Osteocyte (in vitro differentiated cells): ENCODE data around the gene RSL24D1. TPM values are rescaled to one million over a fixed set of nuclear protein-coding genes. Genes with fewer than 3 reads are reported as not detected.

Experiments used
- DNase-seq: peaks from one replicate; pipeline ENCODE4 v3.0.0; 2021; ENCODE audit warnings: mixed read lengths; ENCODE audit not compliant: unreplicated experiment; ENCODE audit errors: extremely low spot score
- H3K27ac Mint-ChIP-seq: one replicate; pipeline ENCODE4 v1.8.0; 2021; ENCODE audit warnings: mild to moderate bottlenecking, mixed read lengths; ENCODE audit not compliant: unreplicated experiment
- H3K27me3 Mint-ChIP-seq: one replicate; pipeline ENCODE4 v1.8.0; 2021; ENCODE audit warnings: mixed read lengths; ENCODE audit not compliant: unreplicated experiment
- H3K36me3 Mint-ChIP-seq: one replicate; pipeline ENCODE4 v1.8.0; 2021; ENCODE audit warnings: mixed read lengths; ENCODE audit not compliant: unreplicated experiment
- H3K4me1 Mint-ChIP-seq: one replicate; pipeline ENCODE4 v1.8.0; 2021; ENCODE audit warnings: mixed read lengths; ENCODE audit not compliant: unreplicated experiment
- H3K4me3 Mint-ChIP-seq: one replicate; pipeline ENCODE4 v1.8.0; 2021; ENCODE audit warnings: mild to moderate bottlenecking, moderate library complexity, mixed read lengths; ENCODE audit not compliant: unreplicated experiment
- H3K9me3 Mint-ChIP-seq: one replicate; pipeline ENCODE4 v1.8.0; 2021; ENCODE audit warnings: mixed read lengths; ENCODE audit not compliant: unreplicated experiment
- CTCF ChIP-seq: fragments of 200-600 bp; sonication (generic); IDR thresholded peaks from 2 replicates; pipeline ENCODE4 v1.5.0; 2021; ENCODE audit warnings: antibody characterized with exemption, mild to moderate bottlenecking, moderate library complexity
- total RNA-seq: library from RNA; stranded (reverse); gene quantifications from 2 replicates; pipeline ENCODE4 v1.2.1, GENCODE V29; 2021

The RSL24D1 gene
- total RNA-seq, 1 donor from 2014 or later, result 76.2 TPM

DNA sequence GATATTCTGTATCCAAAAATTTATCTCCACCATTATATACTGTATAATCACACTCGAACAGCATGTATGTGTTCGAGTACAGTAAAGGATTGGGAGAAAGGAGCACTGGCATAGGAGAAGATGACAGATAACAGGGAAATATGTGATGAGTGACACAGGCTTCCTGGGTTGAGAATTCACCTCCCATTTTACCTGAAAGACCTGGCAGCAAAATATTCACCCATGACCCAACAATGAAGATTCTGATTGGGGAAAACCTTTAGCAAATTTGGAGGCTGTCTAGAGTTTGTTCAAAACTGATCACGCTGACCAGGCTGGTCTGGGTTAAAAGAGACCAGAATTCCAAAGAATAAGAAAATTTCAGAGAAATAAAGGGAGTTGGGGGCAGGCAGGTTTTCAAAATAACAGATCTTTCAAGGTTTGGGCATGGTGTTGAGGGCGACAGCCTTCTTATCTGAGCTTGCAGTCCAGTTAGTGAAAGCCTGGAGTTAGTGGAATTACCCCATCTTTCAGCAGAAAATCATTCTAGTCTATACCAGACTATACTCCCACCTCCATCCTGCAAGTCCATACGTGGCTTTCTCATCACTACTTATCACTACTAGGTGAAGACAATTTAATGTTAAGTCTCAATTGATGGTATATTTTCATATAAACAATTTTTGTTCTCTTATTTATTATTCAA, 42.8 kb upstream of the RSL24D1 start:
- no peak for DNase-seq
- H3K27me3 Mint-ChIP-seq, result no peaks in the 10 kb centered on the region
- no peak overlapping the region for H3K4me3 Mint-ChIP-seq
- TF ChIP-seq CTCF, result no peak
- no peaks in the 10 kb centered on the region for H3K9me3 Mint-ChIP-seq
- H3K36me3 Mint-ChIP-seq, result no peaks in the 10 kb centered on the region
- peaks cover 4% of the 10 kb centered on the region for H3K4me1 Mint-ChIP-seq
- H3K27ac Mint-ChIP-seq, result no peak overlapping the region

GRCh38 chr15:55238877-55239276, 42.1 kb upstream of the RSL24D1 start:
- Mint-ChIP-seq H3K4me3 (no peak overlapping the region), H3K27ac (no peak overlapping the region), H3K36me3 (peaks cover 2% of the 10 kb centered on the region), H3K9me3 (no peaks in the 10 kb centered on the region), H3K4me1 (peaks cover 4% of the 10 kb centered on the region), H3K27me3 (no peaks in the 10 kb centered on the region)
- TF ChIP-seq CTCF, result no peak
- DNase-seq, result no peak

- DNase-seq, result no peak
- no peak overlapping the region for H3K27ac Mint-ChIP-seq
- H3K4me1 Mint-ChIP-seq, result peaks cover 4% of the 10 kb centered on the region
These were observed 40.7 kb upstream of the RSL24D1 start for GRCh38 chr15:55237219-55238130.

DNA sequence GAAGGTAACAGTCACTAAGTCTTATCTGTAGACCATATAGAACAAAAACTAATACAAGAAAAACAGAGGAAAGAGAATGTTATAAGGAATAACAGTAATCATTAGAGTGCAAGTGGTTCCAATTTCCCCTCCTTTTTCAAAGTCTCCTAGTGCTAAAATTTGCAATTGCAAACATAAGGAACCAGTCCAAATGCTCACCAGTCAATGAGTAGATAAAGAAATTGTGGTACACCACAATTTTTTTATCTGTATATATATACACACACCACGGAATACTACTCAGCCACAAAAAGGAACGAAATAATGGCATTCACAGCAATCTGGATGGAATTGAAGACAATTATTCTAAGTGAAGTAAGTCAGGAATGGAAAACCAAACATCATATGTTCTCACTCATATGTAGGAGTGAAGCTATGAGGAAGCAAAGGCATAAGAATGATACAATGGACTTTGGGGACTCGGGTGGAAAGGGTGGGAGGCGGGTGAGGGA, 38.9 kb upstream of the RSL24D1 start:
- no peak for TF ChIP-seq CTCF
- H3K4me3 Mint-ChIP-seq, result no peak overlapping the region
- no peaks in the 10 kb centered on the region for H3K4me1 Mint-ChIP-seq
- no peaks in the 10 kb centered on the region for H3K27me3 Mint-ChIP-seq
- H3K36me3 Mint-ChIP-seq, result peaks cover 2% of the 10 kb centered on the region
- no peak for DNase-seq
- H3K27ac Mint-ChIP-seq, result no peak overlapping the region
- H3K9me3 Mint-ChIP-seq, result no peaks in the 10 kb centered on the region

More at GRCh38 chr15:55237219-55238130, 40.7 kb upstream of the RSL24D1 start:
- Mint-ChIP-seq H3K9me3 (no peaks in the 10 kb centered on the region), H3K36me3 (peaks cover 2% of the 10 kb centered on the region), H3K27me3 (no peaks in the 10 kb centered on the region), H3K4me3 (no peak overlapping the region)
- TF ChIP-seq CTCF, result no peak

DNA sequence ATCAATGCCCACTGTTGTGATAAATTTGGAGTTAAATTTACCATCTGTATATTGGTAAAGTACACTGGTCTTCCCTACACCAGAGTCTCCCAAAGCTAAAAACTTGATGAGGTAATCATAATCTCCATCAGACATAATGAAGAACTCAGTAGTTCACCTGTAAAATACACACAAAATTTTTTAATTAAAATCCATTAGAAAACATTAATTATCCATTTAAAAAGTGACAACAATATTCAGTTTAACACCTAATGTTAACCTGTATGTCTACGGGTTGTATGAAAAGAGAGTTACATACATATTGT, 38.0 kb upstream of the RSL24D1 start:
- H3K4me3 Mint-ChIP-seq, result no peak overlapping the region
- H3K36me3 Mint-ChIP-seq, result peaks cover 2% of the 10 kb centered on the region
- no peaks in the 10 kb centered on the region for H3K4me1 Mint-ChIP-seq
- TF ChIP-seq CTCF, result no peak
- H3K9me3 Mint-ChIP-seq, result no peaks in the 10 kb centered on the region
- no peak for DNase-seq
- H3K27ac Mint-ChIP-seq, result no peak overlapping the region
- no peaks in the 10 kb centered on the region for H3K27me3 Mint-ChIP-seq
